SIG-M5 (cell line): ENCODE results near the gene WWOX.
"Not testable (repeated sequence)": the region's sequence is repeated elsewhere in the genome, so short reads cannot be mapped to it uniquely, and the experiment has no call there.

Experiments
- DNase-seq: peaks from one replicate; lab custom pipeline; 2025; lab: John Stamatoyannopoulos, UW

WWOX gene

GRCh38 chr16:78686601-78687000 lies 587.1 kb downstream of the WWOX start:
- no peak for DNase-seq

- DNase-seq, result no peak
Measured at GRCh38 chr16:78689028-78689427, 589.6 kb downstream of the WWOX start.

- DNase-seq, result no peak
Measured at GRCh38 chr16:78689536-78689935, 590.1 kb downstream of the WWOX start.

GRCh38 chr16:78690510-78690909 lies 591.1 kb downstream of the WWOX start:
- no peak for DNase-seq

GRCh38 chr16:78691746-78692145 lies 592.3 kb downstream of the WWOX start:
- DNase-seq, result not testable (repeated sequence)

- no peak for DNase-seq
Measured at GRCh38 chr16:78693496-78693895, 594.0 kb downstream of the WWOX start.

- DNase-seq, result no peak
Measured at GRCh38 chr16:78694414-78694813, 595.0 kb downstream of the WWOX start.

GRCh38 chr16:78695391-78695790 lies 595.9 kb downstream of the WWOX start:
- DNase-seq, result no peak

GRCh38 chr16:78696797-78697196 lies 597.3 kb downstream of the WWOX start:
- no peak for DNase-seq

GRCh38 chr16:78697426-78697825 lies 598.0 kb downstream of the WWOX start:
- DNase-seq, result no peak

- no peak for DNase-seq
Measured at GRCh38 chr16:78703936-78704335, 604.5 kb downstream of the WWOX start.

GRCh38 chr16:78704416-78704815 lies 605.0 kb downstream of the WWOX start:
- DNase-seq, result no peak

GRCh38 chr16:78705694-78706093 lies 606.2 kb downstream of the WWOX start:
- DNase-seq, result no peak

- DNase-seq, result no peak
Measured at GRCh38 chr16:78706637-78707036, 607.2 kb downstream of the WWOX start.

- no peak for DNase-seq
Measured at GRCh38 chr16:78709137-78709884, 609.9 kb downstream of the WWOX start.

- DNase-seq, result no peak
Measured at GRCh38 chr16:78715106-78715505, 615.7 kb downstream of the WWOX start.

- no peak for DNase-seq
Measured at GRCh38 chr16:78715673-78716072, 616.2 kb downstream of the WWOX start.

- no peak for DNase-seq
Measured at GRCh38 chr16:78718141-78718540, 618.7 kb downstream of the WWOX start.

GRCh38 chr16:78720416-78720815 lies 621.0 kb downstream of the WWOX start:
- DNase-seq, result no peak

GRCh38 chr16:78727536-78727935 lies 628.1 kb downstream of the WWOX start:
- DNase-seq, result no peak

- no peak for DNase-seq
Measured at GRCh38 chr16:78729687-78730086, 630.2 kb downstream of the WWOX start.

- no peak for DNase-seq
Measured at GRCh38 chr16:78731785-78732184, 632.3 kb downstream of the WWOX start.

- no peak for DNase-seq
Measured at GRCh38 chr16:78732696-78733095, 633.2 kb downstream of the WWOX start.

GRCh38 chr16:78735337-78735736 lies 635.9 kb downstream of the WWOX start:
- no peak for DNase-seq
